Measurements from ENCODE around the gene DYRK2.

Gene DYRK2

GRCh38 chr12:67709367-67709954 is 60.9 kb downstream of the DYRK2 start:
- no peak for DNase-seq

GRCh38 chr12:67710582-67710981 is 62.0 kb downstream of the DYRK2 start:
- peak; percentile 91 for DNase-seq

GRCh38 chr12:67712011-67712410 is 63.5 kb downstream of the DYRK2 start:
- no peak for DNase-seq

- peak; percentile 76 for DNase-seq
Observed at GRCh38 chr12:67714648-67715047, 66.1 kb downstream of the DYRK2 start.
